ENCODE data around the gene OLFM3. TPM values are rescaled to one million over a fixed set of nuclear protein-coding genes. Genes with fewer than 3 reads are reported as not detected.

Gene OLFM3
- total RNA-seq, 4 donors from 2014 or later, result not detected

- 44 to 47% methylated on average over 2 of the region's 2 CpGs for WGBS, 2 donors
Observed at GRCh38 chr1:101756411-101756810, 240.3 kb downstream of the OLFM3 start.

More at GRCh38 chr1:101756411-101756810, 240.3 kb downstream of the OLFM3 start:
- Histone ChIP-seq H3K27me3 (no peaks in the 10 kb centered on the region), H3K4me3 (no peak overlapping the region), H3K4me1 (no peaks in the 10 kb centered on the region), H3K36me3 (no peaks in the 10 kb centered on the region), H3K9me3 (no peaks in the 10 kb centered on the region), H3K27ac (no peak overlapping the region)
- no peak for DNase-seq
- TF ChIP-seq POLR2A (IDR thresholded peaks at IDR 0.05) (no peak), CTCF (IDR thresholded peaks at IDR 0.05) (no peak)
- intact Hi-C loops (cut with DNase I), result no loop called here

Small RNAs within 50 kb of the gene (small RNA-seq; reads per million reads assigned to genes)
- 0 reads per million in 4 donors for gene RNU6-352P

Measured in esophagus squamous epithelium (tissue), 5 donors.